Mucosa of rectum (tissue), 2 donors: ENCODE data around the gene FAM131B.

ENCODE experiments used
- H3K27ac ChIP-seq, 2 donors: one replicate each; pipeline ENCODE4 v1.7.0; 2013; ENCODE audit warnings: inconsistent platforms in 2 of 2, low read depth in 2 of 2, low read length in 2 of 2
- H3K27me3 ChIP-seq, 2 donors: one replicate each; pipeline ENCODE4 v1.7.0; 2013; ENCODE audit warnings: low read length in 2 of 2; ENCODE audit not compliant: control insufficient read depth in 2 of 2, insufficient read depth in 2 of 2
- H3K36me3 ChIP-seq, 2 donors: one replicate each; pipeline ENCODE4 v1.7.0; 2013; ENCODE audit warnings: low read length in 2 of 2; ENCODE audit not compliant: control insufficient read depth in 2 of 2, insufficient read depth in 2 of 2
- H3K4me1 ChIP-seq, 2 donors: one replicate each; pipeline ENCODE4 v1.7.0; 2013; ENCODE audit warnings: low read length in 2 of 2, mild to moderate bottlenecking in 1 of 2; ENCODE audit not compliant: control insufficient read depth in 2 of 2, insufficient read depth in 2 of 2
- H3K4me3 ChIP-seq, 2 donors: one replicate each; pipeline ENCODE4 v1.7.0; 2013; ENCODE audit warnings: low read length in 2 of 2
- H3K9ac ChIP-seq, 2 donors: one replicate each; pipeline ENCODE4 v1.7.0; 2013; ENCODE audit warnings: low read length in 2 of 2, low read depth in 1 of 2, mild to moderate bottlenecking in 1 of 2
- H3K9me3 ChIP-seq, 2 donors: one replicate each; pipeline ENCODE4 v1.7.0; 2013; ENCODE audit warnings: low read length in 2 of 2; ENCODE audit not compliant: control insufficient read depth in 2 of 2
- donor health status: healthy.
- donor health status: Normal muscosa, but diverticular disease.

The FAM131B gene

DNA sequence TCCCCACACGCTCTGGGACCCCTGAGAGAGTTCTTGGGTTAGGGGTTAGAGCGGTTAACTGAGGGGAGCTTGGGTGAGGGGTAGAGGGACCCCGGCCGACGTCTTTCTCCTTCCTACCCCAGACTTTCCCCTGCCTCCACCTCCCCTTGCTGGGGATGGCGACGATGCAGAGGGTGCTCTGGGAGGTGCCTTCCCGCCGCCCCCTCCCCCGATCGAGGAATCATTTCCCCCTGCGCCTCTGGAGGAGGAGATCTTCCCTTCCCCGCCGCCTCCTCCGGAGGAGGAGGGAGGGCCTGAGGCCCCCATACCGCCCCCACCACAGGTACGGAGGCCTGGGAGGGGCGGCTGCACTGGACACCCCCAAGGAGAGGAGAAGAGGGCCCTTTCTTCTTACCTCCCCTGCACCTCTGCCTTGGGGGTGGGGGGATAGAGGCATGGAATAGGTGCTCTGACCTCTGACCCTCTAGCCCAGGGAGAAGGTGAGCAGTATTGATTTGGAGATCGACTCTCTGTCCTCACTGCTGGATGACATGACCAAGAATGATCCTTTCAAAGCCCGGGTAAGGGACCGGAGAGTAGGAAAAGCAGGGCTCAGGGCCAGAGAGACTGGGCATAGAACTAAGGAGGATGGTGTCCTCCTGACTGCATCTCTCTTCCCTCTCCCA, 19.7 kb upstream of the FAM131B start:
- no peaks in the 10 kb centered on the region for H3K9me3 ChIP-seq
- peak overlapping the region; percentile 82 to 93 for H3K4me3 ChIP-seq
- peak overlapping the region; percentile 75 to 97 for H3K9ac ChIP-seq
- H3K36me3 ChIP-seq = peaks cover 0 to 2% of the 10 kb centered on the region in 2 donors
- H3K27ac ChIP-seq = peak overlapping the region; percentile 98
- H3K27me3 ChIP-seq = no peaks in the 10 kb centered on the region
- H3K4me1 ChIP-seq = peaks cover 35 to 37% of the 10 kb centered on the region in 2 donors

DNA sequence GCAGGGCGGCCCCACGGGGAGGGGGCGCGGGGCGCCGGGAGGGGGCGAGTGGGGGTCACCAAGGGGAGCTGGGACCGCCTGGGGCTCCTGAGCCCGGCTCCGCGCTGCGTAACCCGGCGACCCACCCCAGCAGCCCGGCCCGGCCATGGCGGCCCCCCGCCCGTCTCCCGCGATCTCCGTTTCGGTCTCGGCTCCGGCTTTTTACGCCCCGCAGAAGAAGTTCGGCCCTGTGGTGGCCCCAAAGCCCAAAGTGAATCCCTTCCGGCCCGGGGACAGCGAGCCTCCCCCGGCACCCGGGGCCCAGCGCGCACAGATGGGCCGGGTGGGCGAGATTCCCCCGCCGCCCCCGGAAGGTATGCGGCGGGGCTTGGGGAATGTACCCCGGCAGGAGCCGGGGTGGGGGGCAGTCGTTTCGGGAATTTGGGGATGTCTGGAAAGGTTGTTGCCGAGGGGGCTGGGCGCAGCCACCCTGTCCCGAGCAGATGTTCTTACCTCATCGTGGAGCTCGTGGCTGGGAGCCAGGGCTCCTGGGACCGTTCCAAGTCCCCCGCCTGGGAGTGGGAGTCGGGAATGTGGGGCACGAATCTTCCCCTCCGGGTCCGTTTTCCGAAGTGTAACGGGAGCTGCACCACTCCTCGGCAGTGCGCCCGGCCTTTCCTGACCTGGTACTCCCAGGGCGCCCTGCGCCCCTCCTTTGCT, 19.1 kb upstream of the FAM131B start:
- Histone ChIP-seq H3K9me3 (no peaks in the 10 kb centered on the region), H3K4me1 (peaks cover 35 to 37% of the 10 kb centered on the region in 2 donors), H3K27ac (peak overlapping the region; percentile 98), H3K36me3 (peaks cover 0 to 2% of the 10 kb centered on the region in 2 donors), H3K27me3 (no peaks in the 10 kb centered on the region), H3K4me3 (peak overlapping the region; percentile 82 to 93), H3K9ac (peak overlapping the region; percentile 75 to 97)

DNA sequence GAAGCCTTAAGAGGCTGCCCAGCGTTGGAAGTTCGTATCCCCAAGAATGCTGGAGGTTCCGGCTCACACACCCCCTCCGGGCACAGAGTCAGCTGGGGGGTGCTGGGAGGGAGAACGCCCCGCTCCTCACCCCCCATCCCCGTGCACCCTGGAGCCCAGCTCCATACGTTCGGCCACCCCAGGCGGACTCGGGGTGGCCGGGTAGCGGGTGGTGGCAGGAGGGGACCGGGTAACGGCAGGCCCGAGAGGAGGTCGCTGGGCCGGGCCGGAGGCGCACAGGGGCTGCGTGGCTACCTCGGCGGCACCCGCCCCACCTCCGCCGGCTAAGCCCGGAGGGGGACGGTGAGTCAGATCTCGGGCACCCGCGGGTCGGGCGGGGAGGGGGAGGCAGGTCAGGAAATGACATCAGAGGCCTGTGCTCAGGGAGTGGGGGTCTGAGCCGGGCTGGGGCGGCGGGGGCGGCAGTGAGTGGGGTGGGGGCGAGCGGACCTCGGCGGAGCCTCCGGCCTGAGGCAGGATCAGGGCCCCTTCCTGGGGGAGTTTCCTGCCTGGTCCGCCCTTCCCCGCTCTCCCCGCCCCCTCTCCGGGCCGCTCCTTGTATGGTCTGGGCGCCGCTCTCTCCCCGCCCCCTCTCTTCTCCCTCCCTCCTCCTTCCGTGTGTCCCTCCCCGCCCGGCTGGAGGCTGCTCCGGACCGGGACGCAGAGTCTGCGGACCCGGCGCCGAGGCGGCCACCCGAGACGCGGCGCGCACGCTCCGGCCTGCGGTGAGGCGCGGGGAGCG, 18.3 kb upstream of the FAM131B start, which contains the start of gene ZYX:
Gene ZYX (plus strand): TSS at position 700 of the 781 bp plus-strand sequence. CDS start 227 bp downstream, outside the sequence.
- H3K4me3 ChIP-seq = peak within 1 kb of the TSS; percentile 82 to 93
- H3K9me3 ChIP-seq = no peaks in the 10 kb centered on the region
- H3K9ac ChIP-seq = peak within 1 kb of the TSS; percentile 97
- peaks cover 0 to 2% of the 10 kb centered on the region in 2 donors for H3K36me3 ChIP-seq
- H3K27ac ChIP-seq = peak within 1 kb of the TSS; percentile 98
- H3K4me1 ChIP-seq = peaks cover 32 to 33% of the 10 kb centered on the region in 2 donors
- H3K27me3 ChIP-seq = no peaks in the 10 kb centered on the region

DNA sequence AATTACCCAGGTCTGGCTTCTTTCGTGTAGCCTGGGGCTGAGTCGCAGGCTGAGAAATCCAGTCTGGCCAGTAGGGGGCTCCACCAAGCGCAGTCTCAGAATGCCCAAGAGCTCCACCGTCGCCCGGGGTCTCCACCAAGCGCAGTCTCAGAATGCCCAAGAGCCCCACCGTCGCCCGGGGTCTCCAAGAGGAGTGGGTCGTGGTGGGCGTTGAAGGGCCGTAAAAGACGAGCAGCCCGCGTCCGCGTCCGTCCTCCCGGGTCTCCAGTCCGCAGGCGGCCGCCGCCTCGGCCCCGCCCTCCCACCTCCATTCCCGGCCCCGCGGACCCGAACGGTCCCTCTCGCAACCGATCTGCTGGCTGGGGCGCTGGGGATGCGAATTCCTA, 17.7 kb upstream of the FAM131B start:
- Histone ChIP-seq H3K9ac (peak overlapping the region; percentile 97), H3K27ac (peak overlapping the region; percentile 98), H3K36me3 (peaks cover 0 to 2% of the 10 kb centered on the region in 2 donors), H3K4me3 (peak overlapping the region; percentile 82 to 93), H3K9me3 (no peaks in the 10 kb centered on the region), H3K27me3 (no peaks in the 10 kb centered on the region), H3K4me1 (peaks cover 33 to 36% of the 10 kb centered on the region in 2 donors)

DNA sequence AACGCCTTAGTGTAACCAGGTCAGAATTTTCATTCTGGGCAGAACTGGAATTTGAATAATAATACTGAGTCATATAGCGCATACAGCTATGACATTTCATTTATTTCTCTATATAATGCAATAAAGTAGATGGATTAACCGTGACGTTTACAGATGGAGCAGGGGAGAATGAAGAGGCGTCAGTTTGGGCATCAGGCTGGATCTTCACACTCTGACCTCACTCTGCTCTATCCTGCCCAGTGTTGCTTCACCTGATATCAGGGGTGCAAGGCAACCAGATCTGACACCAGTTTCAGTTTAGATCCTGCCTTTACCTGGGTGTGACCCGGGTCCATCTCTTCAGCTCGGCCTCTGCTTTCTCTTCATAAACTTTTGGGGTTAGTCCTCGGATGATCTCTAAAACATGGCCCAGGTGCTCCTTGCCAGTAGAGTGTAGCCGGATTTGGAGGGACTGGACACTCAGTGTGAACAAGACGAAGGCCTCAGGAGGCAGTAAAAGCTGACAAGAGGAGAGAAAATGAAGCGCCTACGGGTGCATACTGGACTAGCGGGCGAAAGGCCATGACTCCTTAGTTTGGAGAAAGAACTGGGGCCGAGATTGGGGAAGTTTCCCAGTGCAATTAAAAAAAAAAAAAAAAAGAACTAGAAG, 17.2 kb upstream of the FAM131B start:
- peak overlapping the region; percentile 97 for H3K9ac ChIP-seq
- peak overlapping the region; percentile 98 for H3K27ac ChIP-seq
- no peaks in the 10 kb centered on the region for H3K9me3 ChIP-seq
- peaks cover 0 to 2% of the 10 kb centered on the region in 2 donors for H3K36me3 ChIP-seq
- H3K27me3 ChIP-seq = no peaks in the 10 kb centered on the region
- peak overlapping the region; percentile 82 to 93 for H3K4me3 ChIP-seq
- H3K4me1 ChIP-seq = peaks cover 30 to 36% of the 10 kb centered on the region in 2 donors

DNA sequence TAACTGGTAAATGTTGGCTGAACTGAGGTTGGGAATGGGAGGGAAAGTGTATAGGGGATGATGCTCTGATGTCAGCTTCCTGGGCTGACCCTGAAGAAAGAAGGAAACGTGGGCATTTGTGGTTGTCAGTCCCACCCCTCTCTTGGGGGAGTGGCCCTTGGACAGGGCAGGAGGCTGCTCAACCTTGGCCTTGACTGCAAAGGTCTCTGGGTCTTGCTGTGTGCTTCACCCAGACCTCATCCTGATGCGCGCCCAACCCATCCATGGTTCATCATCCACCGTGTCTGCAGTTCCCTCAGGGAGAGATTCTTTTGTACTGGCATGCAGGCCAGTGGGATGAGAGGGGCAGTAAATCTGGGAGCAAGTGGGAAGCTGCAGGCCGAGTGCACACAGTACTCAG, 13.9 kb upstream of the FAM131B start:
- Histone ChIP-seq H3K4me3 (no peak overlapping the region), H3K27me3 (no peaks in the 10 kb centered on the region), H3K4me1 (peaks cover 9 to 26% of the 10 kb centered on the region in 2 donors), H3K9ac (no peak overlapping the region), H3K36me3 (no peaks in the 10 kb centered on the region), H3K9me3 (no peaks in the 10 kb centered on the region), H3K27ac (no peak overlapping the region)

DNA sequence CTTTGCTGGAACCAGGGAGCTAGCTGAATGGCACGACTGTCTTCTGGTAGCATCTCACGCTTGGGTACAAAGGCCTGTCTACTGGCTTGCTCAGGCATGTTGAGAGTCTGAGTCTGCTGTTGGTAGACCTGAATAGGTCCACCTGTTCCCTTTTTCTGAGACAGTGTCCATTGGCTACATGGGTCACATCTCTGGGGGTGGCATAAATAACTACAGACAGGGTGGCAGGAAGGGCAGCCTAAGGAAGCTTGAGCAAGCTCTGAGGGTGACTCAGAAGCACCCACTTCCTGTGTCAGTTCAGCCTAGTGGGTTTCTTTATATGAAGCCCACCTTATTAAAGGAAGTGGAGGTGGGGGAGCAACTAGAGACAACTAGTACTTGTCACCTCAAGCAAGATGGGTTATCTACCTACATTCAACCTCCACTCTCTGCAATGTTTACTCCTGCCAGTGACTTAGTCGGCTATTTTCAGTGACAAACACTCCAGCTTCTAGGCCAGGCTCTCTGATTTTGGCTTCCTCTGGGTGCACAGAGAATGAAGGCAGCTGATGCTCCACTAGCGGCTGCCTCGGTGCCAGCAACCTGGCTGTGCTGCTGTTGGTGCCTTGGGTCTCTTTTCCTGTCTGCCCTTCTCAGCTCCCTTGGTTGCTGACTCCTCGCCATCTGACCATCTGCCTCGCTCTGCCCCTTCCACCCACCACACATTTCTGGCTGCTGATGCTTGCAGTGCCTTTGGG, 13.0 kb upstream of the FAM131B start:
- no peaks in the 10 kb centered on the region for H3K9me3 ChIP-seq
- no peaks in the 10 kb centered on the region for H3K27me3 ChIP-seq
- H3K4me1 ChIP-seq = peaks cover 13 to 32% of the 10 kb centered on the region in 2 donors
- no peak overlapping the region for H3K9ac ChIP-seq
- no peaks in the 10 kb centered on the region for H3K36me3 ChIP-seq
- H3K4me3 ChIP-seq = no peak overlapping the region
- peak overlapping the region in 1 of 2 donors; percentile 58 for H3K27ac ChIP-seq

DNA sequence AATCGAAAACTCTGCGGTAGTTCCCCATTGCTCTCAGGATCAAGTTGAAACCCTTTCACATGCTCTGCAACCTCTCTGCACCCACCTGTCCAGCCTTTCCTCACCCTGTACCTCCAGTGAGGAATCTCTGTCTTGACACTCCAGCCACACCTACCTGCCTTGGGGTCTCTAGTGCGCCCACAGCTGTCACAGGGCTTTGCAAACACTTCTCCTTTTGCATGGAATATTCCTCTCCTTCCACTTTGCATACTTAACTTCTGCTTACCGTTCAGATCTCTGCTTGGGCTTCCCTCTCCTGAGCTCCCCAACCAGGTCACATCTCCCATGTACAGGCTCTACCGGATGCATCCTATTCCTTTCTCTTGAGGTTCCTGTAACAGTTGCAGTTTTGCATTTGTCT, 12.0 kb upstream of the FAM131B start:
- Histone ChIP-seq H3K4me1 (peaks cover 17 to 36% of the 10 kb centered on the region in 2 donors), H3K36me3 (no peaks in the 10 kb centered on the region), H3K27ac (no peak overlapping the region), H3K9ac (no peak overlapping the region), H3K9me3 (no peaks in the 10 kb centered on the region), H3K4me3 (no peak overlapping the region), H3K27me3 (no peaks in the 10 kb centered on the region)

DNA sequence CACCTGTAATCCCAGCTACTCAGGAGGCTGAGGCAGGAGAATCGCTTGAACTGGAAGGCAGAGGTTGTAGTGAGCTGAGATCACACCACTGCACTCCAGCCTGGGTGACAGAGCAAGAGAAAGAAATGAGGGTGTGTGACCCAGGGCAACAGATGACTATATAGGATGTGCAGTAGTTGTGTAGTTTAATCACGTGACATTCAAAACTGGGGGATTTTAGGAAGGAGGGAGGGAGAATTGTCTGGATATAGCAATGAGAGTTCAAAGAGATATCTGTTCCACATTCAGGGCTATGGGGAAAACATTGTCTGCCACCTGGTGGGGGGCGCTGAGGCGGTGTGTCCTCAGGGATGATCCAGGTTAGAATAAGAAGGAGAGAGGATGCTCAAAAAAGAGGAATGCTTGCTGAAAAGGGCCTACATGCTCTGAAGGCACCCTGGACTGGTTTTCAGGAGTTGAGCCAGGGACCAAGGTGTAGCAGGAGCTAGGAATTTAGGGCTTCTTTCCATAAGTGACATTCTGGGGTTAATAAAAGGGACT, 10.8 kb upstream of the FAM131B start:
- Histone ChIP-seq H3K27me3 (no peaks in the 10 kb centered on the region), H3K36me3 (no peaks in the 10 kb centered on the region), H3K9me3 (no peaks in the 10 kb centered on the region), H3K27ac (no peak overlapping the region), H3K4me1 (peaks cover 12 to 38% of the 10 kb centered on the region in 2 donors), H3K4me3 (no peak overlapping the region), H3K9ac (no peak overlapping the region)
